Peyer's patch (tissue), 4 donors: ENCODE results near the gene SLC13A2.
"Not testable (repeated sequence)": the region's sequence is repeated elsewhere in the genome, so short reads cannot be mapped to it uniquely, and the experiment has no call there.

Source experiments
- POLR2A ChIP-seq, 2 donors: fragments of 450-650 bp; IDR thresholded peaks; one replicate each; pipeline ENCODE4 v1.5.1; 2017; ENCODE audit warnings: antibody characterized with exemption in 2 of 2, mild to moderate bottlenecking in 2 of 2, moderate library complexity in 2 of 2
- TF ChIP-seq, protein P1 (sequence below), 6 experiments: fragments of 450-650 bp in 4 of 6; fragments of 200-600 bp in 2 of 6; sonication (generic) in 1 of 6; IDR thresholded peaks; one replicate each; pipeline ENCODE4 v1.5.1; 2017 to 2019; ENCODE audit warnings: antibody characterized with exemption in 6 of 6, mild to moderate bottlenecking in 3 of 6, moderate library complexity in 1 of 6

DNA sequence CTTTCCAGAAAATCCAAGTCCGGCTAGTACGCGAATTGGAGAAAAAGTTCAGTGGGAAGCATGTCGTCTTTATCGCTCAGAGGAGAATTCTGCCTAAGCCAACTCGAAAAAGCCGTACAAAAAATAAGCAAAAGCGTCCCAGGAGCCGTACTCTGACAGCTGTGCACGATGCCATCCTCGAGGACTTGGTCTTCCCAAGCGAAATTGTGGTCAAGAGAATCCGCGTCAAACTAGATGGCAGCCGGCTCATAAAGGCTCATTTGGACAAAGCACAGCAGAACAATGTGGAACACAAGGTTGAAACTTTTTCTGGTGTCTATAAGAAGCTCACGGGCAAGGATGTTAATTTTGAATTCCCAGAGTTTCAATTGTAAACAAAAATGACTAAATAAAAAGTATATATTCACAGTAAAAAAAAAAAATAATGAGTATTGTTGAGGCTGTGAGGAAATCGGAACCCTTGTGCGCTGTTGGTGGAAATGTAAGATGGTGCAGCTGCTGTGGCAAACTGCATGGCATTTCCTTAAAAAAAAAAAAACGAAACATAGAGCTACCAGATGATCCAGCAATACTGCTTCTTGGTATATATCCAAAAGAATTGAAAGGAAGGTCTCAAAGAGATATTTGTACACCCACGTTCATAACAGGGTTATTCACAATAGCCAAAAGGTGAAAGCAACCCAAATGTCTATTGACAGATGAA, 5.3 kb upstream of the SLC13A2 start:
- TF ChIP-seq POLR2A (IDR thresholded peaks at IDR 0.05) = not testable (repeated sequence)
- TF ChIP-seq, protein P1, sequence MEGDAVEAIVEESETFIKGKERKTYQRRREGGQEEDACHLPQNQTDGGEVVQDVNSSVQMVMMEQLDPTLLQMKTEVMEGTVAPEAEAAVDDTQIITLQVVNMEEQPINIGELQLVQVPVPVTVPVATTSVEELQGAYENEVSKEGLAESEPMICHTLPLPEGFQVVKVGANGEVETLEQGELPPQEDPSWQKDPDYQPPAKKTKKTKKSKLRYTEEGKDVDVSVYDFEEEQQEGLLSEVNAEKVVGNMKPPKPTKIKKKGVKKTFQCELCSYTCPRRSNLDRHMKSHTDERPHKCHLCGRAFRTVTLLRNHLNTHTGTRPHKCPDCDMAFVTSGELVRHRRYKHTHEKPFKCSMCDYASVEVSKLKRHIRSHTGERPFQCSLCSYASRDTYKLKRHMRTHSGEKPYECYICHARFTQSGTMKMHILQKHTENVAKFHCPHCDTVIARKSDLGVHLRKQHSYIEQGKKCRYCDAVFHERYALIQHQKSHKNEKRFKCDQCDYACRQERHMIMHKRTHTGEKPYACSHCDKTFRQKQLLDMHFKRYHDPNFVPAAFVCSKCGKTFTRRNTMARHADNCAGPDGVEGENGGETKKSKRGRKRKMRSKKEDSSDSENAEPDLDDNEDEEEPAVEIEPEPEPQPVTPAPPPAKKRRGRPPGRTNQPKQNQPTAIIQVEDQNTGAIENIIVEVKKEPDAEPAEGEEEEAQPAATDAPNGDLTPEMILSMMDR (IDR thresholded peaks at IDR 0.05) = not testable (repeated sequence)
